Measurements from ENCODE around the gene STX11.
"Not testable (repeated sequence)": the region's sequence is repeated elsewhere in the genome, so short reads cannot be mapped to it uniquely, and the experiment has no call there.

Gene STX11

DNA sequence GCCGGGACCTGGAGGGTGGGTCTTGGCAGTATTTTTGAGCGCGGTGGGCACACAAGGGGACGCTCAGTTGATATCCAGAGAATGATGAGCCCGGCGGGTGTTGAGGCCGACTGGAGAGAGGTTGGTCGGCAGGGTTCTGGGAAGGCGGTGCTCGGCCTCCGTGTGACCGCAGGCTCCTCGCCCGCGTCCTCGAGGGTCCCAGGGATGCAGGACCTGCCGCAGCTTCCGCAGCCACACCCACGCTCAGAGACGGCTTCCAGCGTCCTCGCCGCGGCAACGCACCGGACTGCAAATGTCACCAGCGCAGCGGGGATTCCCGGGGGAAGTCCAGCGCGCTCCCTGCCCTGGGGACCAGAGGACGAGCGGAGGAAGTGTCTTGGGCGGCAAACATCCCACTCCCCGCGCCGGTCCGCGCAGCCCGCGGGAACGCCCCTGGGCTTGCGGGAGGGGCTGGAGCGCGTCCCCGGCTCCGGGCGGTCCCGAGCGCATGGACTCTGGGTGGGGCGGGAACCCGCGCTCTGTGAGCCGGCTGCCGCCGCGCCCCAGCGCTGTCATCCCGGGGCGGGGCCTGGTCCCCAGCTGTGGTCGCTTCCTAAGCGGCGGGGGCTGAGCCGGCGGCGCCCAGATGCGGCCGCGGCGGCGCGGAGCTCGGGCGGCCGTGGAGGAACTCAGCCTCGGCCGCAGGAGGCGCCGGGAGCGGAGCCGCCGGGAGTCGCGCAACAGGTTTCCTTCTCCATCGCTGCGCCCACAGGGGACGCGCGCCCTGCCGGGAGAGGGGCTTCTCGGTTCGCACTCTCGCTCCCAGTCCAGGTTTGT is at the start of gene STX11:
STX11 (plus strand) TSS at position 624 of the 816 bp plus-strand sequence. CDS start 36,111 bp downstream, outside the sequence.
- peak; percentile 46 for DNase-seq

DNA sequence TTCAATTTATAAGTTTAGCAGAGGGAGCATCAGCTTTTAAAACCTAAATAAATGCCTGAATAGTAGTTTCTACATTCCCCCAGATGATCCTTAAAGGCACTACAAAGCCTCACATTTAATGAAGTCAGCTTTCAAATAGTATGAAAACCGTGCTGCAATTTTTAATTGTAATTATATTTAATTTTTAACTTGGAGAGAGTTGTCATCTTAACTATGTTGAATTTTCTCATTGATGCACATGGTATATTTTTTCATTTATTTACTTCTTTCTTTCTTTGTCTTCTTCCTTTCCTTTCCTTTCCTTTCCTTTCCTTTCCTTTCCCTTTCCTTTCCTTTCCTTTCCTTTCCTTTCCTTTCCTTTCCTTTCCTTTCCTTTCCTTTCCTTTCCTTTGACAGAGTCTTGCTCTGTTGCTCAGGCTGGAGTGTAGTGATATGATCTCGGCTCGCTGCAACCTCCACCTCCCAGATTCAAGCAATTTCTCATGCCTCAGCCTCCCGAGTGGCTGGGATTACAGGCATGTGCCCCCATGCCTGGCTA is 47.2 kb upstream of the STX11 start:
- DNase-seq: no peak

DNA sequence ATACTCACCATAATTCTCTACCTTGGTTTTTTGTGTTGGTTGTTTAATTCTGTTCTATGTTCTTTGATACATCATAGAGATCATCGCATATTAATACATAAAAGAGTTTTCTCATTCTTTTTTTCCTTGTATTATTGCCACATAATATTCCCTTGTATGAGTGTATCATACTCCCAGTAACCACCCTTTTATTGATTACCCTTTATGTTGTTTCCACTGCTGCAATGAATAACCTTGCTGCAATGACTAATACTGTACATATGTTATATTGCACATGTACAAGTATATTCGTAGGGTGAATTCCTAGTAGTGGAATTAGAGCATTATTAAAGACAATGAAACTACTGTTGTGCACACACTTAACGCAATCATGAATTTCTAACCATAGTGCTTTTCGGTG is 45.8 kb upstream of the STX11 start:
- no peak for DNase-seq

DNA sequence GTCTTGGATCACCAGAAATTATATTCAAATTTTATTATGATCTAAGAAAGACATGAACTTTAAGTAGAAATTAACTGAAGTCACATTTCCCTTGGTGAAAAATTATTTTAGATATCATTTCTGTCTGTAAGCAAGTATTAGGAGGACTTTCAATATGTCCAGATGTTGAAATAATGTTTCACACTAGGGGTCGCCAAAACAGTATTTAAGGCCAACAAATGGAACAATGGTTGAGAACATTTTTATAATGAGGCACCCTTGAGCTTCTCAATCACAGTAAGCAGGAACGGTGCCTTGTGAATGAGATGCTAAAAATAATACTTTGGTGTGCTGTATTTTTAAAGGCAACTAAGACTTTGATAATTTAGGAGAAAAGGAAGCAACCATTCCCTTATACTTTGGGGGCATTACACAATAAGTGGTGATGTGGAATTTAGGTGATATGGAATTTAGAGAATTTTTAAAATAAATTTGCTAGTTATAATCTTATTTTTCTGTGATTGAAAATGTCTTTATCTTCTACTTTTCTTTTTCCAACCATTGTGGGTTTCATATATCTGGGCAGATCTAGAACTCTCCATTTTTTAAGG is 45.3 kb upstream of the STX11 start:
- peak; percentile 75 for DNase-seq

DNA sequence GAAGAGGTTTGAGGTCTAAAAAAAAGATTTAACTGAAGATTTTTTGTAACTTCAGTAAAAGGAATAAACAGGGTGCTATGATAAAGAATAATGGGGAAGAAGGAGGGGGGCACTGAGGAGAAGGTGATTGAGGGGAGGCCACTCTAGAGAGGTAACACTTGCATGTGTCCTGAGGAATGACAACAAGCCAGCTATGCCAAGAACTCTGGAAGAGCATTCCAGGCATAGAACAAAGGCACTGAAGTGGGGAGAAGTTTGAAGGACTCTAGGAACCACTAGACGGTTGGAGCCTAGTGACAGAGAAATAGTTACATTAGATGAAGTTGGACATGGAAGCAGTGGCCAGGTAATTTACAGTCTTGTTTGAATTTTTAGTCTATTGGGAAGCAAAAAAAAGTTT is 44.1 kb upstream of the STX11 start:
- DNase-seq: no peak

DNA sequence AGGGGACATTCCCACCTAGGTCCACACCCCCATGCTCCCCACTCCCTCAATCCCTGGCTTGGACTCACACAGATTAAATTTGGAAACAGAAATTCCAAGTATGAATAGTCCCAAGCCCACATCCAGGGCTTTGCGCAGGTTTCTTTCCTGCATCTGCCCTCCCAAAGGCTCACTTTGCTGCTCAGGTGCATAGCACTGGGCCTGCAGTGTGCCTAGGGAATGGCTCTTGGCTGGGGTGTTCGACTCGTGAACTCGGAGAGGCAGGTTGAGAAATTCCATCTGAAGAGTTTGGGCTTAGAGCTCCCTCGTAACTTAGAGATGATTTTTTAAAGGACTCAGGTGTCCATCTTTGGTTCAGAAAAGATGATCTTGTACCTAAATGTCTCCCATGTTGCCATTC is 40.1 kb upstream of the STX11 start:
- no peak for DNase-seq

DNA sequence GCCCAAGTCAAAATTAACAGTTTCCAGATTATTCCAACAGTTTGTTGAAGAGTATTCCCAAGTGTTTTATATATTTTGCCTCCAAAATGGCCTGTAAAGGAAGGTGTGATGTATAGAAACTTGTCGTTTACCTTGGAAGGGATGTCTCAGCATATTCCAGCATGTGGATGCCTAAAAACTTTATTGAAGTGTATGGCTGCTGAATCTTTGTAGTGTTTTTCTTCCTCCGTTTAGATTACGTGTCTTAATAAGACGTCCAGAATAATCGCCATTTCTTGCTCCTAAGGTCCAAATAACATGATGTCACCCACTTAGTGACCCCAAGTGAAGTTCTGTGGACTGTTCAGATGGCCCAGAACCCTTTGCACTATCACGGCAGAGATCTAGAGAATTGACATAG is 37.0 kb upstream of the STX11 start:
- no peak for DNase-seq

DNA sequence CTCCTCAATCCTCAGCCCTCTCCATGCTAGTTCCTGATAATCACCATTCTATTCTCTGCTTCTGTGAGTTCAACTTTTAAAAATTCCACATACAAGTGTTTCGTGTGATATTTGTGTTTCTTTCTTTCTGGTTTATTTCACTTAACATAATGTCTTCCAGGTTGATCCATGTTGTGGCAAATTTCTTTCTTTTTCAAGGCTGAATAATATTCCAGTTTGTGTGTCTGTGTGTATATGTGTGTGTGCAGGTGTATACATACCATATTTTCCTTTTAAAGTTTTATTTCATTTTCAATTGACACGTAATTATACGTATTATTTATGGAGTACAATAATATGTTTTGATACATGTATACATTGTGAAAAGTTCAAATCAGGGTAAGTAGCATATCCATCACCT is 35.1 kb upstream of the STX11 start:
- no peak for DNase-seq

DNA sequence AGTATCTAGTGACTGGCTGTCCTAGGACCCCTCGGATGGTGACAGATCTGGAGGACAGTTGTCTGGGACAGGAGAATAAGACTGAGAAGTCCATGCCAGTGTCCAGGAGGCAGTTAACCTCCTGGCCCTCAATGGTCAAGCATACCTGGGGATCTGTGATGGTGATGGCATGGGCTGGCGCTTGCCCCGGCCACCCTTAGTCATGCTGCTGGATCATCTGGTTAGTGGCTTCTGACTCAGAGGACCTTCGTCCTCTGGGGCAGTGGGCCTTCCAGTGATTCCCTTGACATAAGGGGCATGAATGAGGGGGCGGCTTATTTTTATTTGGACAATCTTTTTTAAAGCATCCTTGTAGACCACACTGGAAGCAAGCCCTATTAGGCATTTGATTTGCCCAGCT is 30.9 kb upstream of the STX11 start:
- DNase-seq: no peak

DNA sequence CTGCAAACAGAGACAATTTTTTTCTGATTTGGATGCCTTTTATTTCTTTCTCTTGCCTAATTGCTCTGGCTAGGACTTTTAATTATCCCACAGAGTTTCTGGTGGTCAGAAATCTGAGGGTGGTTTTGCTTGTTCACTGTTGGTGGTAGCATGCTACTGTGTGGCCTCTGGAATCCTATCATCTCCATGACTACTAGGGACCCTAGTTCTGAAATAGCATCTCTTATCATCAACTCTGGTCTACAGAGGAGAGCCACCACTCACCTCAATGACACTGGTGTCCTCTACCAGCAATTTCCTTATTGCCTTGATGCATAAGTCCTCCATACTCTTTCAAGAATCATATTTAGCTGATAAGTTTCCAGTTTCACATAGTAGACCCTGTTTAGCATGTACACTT is 27.5 kb upstream of the STX11 start:
- no peak for DNase-seq

DNA sequence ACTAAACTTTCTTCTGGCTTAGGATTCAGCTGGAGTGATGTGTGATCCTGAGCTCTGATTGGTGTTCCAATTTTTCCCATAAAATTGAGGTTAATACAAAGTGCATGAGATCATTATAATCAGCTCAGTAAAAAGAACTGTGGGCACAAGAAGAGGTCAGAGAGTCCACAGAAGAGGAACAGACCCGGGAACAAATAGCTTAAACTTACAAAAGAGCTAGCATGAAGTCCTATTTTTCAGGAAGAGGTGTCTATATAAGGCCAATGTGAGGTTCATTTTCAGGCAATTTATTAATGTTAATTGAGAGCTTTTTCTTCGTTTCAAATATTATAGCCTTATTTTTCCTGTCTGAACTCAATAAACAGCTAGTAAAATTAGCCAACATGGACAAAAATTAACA is 26.9 kb upstream of the STX11 start:
- DNase-seq: no peak

DNA sequence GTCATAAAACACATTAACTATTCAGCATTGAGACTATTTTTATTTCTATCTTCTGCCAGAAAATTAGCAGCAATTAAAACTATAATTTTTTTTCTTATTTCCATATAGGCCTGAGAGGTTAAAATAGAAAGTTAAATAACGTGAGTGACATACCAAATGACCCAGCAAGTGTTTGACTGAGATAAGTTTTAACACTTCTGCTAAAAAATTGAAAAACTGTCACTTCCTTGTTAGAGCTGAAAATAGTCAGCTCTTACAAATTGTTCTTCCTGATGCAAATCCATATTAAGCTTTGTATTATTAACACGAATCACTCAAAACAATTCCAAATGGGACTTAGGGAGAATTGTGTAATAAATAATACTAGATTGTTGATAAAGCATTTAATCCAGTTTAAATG is 26.5 kb upstream of the STX11 start:
- no peak for DNase-seq

DNA sequence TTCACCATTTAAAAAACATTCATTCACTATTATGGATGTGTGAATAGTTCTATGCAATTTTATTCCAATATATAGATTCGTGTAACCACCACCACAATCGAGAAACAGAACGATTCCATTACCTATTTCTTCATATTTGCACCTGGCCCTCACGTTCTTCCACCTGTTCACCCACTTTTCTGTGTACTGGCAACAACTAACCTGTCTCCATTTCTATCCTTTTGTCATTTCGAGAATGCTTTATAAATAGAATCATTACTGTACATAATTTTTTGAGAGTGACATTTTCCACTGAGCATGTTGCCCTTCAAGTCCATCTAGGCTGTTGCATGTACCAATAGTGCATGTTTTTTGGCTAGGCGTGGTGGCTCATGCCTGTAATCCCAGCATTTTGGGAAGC is 23.2 kb upstream of the STX11 start:
- DNase-seq: no peak

DNA sequence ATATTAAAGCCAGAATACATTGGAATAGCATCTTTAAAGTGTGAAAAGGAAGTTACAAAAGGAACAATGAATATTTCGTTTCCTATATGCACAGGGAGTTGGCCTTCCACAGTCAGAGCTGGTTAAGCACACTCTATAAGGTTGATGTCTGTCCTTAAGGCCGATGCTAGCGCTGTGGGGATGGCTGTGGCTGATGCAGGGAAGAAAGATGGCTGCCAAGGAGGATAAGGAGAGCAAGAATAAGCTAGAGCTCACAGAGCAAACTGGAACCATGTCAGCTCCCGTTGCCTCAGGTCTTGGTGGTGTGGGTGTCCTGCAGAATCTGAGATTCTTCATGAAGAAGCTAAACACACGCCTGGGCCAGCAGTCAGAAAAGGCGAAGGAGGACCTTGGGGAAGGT is 20.8 kb upstream of the STX11 start:
- DNase-seq: no peak

DNA sequence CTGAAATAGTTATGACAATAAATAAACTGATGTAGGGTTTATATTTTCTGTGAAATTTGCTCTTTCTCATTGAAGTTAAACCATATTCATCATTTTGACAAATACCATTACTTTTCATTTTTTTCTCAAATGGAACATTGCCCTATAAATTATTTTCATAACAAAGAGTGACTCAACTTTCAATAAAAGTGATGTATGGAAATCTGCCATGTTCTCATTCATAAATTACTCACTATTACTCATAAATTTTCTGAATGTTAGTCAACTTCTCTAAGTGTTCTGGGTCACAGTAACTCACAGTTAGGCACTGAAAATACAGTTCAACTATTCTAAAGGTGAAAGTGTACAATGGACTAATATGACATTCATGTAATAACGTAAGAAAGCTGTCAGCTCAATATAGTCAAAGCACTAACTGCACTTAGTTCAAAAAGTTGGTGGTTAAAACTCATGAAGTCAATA is 19.0 kb upstream of the STX11 start:
- peak; percentile 75 for DNase-seq

DNA sequence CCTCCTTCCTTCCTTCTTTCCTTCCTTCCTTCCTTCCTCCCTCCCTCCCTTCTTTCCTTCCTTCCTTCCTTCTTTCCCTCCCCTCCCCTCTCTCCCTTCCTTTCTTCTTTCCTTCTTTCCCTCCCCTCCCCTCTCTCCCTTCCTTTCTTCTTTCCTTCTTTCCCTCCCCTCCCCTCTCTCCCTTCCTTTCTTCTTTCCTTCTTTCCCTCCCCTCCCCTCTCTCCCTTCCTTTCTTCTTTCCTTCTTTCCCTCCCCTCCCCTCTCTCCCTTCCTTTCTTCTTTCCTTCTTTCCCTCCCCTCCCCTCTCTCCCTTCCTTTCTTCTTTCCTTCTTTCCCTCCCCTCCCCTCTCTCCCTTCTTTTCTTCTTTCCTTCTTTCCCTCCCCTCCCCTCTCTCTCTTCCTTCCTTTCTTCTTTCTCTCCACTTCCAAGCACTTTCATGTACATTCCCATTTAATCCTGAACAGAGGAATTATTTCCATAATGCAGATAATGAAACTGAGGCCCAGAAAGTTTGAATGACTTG is 18.1 kb upstream of the STX11 start:
- DNase-seq: not testable (repeated sequence)

DNA sequence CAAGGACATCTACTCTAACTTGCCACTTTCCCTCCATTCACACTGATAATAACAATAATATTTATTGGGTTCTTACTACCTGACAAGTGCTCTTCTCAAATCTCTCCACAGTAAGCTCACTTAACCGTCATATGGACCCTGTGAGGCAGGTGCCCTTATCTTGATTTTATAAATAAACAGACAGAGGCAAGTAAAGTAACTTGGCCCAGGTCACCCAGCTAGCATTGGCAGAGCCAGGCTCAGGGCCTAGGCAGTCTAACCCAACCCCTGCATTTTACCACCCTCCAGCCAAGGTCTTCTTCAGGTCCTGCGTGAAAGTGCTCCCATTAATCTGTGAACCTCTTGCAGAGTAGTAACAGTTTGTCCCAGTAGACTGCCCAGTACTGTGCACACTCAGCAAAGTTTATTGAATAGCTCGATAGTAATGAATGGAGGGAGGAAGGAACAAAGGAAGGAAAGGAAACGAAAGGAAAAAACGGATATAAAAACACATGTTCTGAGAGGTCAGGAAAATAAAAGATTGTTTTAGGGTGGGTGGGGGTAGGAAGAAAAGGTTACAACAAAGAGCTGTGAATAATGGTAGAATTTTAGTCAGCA is 17.0 kb upstream of the STX11 start:
- DNase-seq: no peak

DNA sequence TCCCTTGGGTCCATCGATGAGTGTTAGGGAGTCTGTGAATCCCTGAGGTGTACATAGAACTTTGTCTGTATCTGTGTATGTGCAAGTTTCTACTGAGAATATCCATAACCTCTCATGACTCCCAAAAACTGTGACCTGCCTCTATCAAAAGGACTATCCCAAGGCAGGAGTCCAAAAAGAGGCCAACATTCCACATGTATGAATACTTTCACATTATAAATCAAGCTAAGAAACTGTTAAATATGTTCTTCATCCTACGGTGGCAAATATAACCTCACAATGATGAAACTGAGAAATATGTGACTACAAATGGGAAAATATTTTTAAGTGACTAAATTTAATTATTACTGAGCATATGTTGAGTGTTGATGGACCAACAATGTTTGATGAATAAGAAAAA is 16.1 kb upstream of the STX11 start:
- peak; percentile 69 for DNase-seq

DNA sequence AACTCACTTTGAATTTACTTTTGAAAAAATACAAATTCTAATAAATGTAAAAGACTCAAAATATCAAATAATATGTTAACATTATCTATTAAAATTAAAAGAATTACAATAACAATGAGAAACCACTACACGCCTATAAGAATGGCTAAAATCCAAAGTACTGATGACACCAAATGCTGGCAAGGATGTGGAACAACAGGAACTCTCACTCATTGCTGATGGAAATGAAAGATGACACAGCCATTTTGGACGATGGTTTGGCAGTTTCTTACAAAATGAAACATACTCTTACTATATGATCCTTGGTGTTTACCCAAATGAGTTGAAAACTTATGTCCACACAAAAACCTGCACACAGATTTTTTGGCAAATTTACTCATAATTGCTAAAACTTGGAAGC is 15.6 kb upstream of the STX11 start:
- no peak for DNase-seq

DNA sequence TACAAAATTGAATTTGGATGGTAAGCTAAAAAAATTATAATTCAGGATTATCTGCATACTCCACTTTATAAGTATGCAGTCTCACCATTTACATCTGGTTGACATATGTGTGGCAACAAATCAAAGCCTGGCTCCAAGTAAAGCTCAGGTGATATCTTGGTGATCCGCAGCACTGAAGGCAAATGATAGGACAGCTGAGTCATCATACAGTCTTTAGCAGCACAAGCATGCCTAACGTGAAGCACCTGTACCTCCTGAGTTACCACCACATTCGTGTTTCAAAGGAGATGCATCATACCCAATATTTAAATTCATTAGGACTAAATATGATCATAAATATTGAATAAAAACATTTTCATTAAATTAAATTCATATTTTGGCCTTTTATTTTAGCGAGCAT is 11.8 kb upstream of the STX11 start:
- DNase-seq: no peak

DNA sequence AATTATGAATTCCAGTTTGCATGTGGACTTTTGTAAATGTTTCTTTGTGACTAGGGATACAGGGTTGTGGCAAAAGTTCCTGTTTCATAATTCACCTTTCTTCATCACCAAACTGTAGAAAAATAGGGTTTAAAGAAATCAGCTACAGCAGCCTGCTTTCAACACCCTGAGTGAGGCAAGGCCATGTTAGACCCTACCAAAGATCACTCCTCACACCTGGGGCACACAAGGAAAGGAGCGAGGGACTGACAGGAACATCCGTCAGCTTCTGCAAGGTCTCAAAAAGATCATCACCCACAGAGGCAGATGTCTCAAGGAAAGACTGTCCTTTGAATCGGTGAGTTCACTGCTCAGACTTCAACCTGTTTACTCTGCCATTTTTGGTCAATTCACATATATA is 10.5 kb upstream of the STX11 start:
- no peak for DNase-seq

DNA sequence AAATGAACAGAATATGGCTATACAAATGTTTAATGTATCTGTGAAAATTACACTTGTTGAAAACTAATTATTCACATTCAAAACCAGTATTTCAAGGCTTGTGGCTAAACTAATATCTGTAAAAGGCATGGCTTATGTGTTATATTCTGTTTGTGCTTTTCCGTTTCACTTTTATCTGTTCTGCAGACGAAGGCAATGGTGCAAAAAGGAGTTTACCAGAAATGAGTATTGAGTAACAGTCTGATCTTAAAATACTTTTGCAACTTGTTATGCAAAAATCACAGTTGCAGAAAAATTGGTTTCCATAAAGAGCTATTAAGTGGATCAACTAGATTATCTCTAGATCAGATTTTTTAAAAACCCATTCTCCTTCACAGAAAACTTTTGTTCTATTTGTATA is 9.4 kb upstream of the STX11 start:
- DNase-seq: no peak

DNA sequence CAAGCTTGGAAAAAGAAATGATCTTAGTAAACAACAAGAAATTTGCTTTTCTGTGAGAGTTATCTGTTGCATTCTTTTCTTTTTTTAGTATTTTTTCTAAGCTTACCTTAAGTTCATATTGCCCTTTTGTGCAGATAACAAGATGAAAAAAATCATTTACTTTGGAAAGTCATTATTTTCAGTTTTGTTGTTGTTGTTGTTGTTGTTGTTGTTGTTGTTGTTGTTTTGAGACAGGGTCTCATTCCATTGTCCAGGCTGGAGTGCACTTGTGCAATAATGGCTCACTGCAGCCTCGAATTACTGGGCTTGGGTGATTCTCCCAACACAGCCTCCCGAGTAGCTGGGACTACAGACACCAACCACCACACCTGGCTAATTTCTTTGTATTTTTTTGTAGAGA is 8.8 kb upstream of the STX11 start:
- no peak for DNase-seq

DNA sequence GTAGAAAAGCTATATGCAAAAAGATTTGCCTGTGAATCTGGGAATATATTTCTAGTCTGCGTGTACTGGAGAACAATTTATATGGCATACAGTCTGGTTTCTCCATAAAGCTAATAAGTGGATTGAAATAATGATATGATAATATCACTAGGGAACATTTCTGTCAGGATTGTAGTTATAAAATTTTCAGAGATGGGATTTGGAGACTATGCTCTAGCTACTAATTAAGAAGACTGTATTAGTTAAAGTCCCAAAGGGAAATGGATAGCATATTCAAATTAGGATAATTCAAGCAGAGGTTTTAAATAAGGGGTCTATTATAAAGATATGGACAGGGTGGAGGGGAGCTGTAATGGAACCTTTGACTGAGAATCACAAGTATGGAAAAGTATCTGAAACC is 7.2 kb upstream of the STX11 start:
- no peak for DNase-seq

Data from fibroblast of skin of right quadriceps (primary cell).